T-helper 1 cell treated with Interleukin-12 subunit alpha and Interleukin-12 subunit beta and Interleukin-4 antibody, amounts not matched to agents 30 ng/mL and 1 ng/mL, for 36 hours (primary cell): ENCODE data around the gene DNAH2. TPM values are rescaled to one million over a fixed set of nuclear protein-coding genes. Genes with fewer than 3 reads are reported as not detected.
"Not testable (repeated sequence)": the region's sequence is repeated elsewhere in the genome, so short reads cannot be mapped to it uniquely, and the experiment has no call there.

ENCODE experiments used
- intact Hi-C: fragments of 100-400 bp; cut with micrococcal nuclease; formaldehyde crosslinking; loops from one replicate; pipeline ENCODE4 v1.15.1; 2024
- total RNA-seq: library from RNA; stranded (reverse); gene quantifications from 2 replicates; pipeline ENCODE4 v1.2.3, GENCODE V29; 2022

Gene DNAH2
- total RNA-seq, 1 donor from 2014 or later, result not detected

- intact Hi-C loops, result no loop called here
Measured at GRCh38 chr17:7774055-7774521, 56.5 kb downstream of the DNAH2 start.

GRCh38 chr17:7775051-7775450 is 57.5 kb downstream of the DNAH2 start:
- intact Hi-C loops, result no loop called here

- intact Hi-C loops, result no loop called here
Measured at GRCh38 chr17:7777017-7777416, 59.5 kb downstream of the DNAH2 start.

DNA sequence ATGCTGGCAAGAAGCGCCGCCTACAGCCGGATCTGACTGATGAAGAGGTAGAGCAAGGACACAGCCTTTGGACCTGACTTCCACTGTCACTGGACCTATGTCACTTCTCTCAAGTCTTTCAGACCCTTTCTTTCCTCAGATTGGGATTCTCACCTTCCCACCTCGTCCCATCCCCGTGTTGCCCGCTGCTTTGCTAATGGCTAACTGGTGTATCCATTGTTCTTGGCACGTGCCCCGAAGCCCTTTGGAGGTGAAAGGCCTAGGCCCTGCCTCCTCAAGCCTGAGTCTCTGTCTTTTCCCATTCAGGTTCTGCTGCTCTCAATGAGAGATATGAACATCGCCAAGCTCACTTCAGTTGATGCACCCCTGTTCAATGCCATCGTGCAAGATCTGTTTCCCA is 63.2 kb downstream of the DNAH2 start:
- intact Hi-C loops, result no loop called here

GRCh38 chr17:7781429-7781828 is 63.9 kb downstream of the DNAH2 start:
- intact Hi-C loops, result no loop called here

DNA sequence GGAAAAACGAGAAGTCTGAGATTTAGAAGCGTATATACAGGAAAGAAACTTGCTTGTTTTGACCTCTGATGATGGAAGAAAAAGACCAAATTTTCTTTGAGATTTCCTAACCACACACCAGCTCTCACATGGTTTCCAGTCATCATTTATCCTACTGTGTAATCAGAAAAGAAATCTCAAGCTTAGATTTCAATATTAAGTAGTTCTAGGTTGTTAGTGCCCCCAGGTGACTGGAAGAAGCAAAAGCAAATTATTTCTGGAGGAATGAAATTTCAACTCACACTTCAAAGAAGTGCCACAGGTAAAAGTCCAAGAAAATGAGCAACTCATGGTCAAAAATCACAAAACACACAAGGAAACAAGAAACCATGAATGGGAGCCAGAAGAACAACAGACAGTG is 64.7 kb downstream of the DNAH2 start:
- intact Hi-C loops, result no loop called here

GRCh38 chr17:7786866-7787265 is 69.3 kb downstream of the DNAH2 start:
- intact Hi-C loops, result no loop called here

DNA sequence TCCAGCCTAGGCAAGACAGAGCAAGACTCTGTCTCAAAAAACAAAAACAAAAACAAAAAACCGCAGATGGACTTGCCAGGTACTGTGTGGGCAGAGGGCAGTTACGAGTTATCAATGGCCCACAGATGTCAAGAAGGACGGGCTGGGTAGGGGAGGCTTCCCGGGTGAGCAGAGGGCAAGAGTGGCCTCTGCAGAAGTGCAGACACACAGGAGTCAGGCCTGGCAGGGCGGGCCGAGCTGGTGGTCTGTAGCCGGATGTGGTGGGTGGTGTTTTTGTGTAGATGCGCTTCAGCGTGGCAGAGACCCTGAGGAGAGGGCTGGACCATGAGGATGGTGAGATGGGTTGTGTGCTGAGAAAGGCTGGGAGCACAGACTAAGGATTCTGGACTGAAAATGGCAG is 71.6 kb downstream of the DNAH2 start:
- intact Hi-C loops, result no loop called here

- intact Hi-C loops, result no loop called here
Measured at GRCh38 chr17:7790150-7790549, 72.6 kb downstream of the DNAH2 start.

DNA sequence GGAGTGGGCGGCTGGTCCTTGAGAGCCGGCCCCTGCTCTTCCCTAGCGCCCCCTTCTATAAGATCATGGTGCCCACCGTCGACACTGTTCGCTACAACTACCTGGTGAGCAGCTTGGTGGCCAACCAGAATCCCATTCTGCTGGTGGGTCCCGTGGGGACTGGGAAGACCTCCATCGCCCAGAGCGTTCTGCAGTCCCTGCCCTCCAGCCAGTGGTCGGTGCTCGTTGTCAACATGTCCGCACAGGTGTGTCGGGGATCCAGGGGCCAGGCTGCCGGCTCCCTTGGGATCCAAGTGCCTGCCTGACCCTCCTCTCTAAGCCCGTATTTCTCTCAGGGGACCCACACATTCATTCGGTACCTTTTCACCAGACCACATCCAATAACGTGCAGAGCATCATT is 75.1 kb downstream of the DNAH2 start:
- intact Hi-C loops, result no loop called here

DNA sequence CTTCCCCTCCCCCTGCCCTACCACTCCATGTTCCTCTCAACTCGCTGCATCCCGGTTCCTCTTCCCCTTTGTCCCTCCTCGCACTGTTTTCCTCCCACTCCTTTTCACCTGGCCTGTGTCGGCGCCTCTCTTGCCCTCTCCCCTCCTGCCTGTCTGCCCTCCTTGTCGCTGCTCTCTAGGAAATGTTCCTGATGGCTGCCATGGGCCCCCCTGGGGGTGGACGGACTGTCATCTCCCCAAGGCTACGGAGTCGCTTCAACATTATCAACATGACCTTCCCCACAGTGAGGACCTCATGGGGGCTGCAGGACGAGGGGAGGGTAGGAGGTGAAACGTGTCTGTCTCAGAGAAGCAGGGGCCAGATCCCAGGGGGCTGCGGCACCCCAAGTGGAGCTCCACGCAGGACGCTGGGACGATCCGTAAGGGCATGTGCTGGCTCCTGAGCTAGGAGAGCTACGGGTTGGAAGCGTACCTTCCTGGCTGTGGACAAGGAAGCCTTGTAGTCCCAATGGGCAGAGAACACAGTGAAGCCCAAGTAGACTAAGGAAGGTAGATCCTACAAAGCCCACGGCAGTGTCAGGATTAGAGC is 76.6 kb downstream of the DNAH2 start:
- intact Hi-C loops, result no loop called here

DNA sequence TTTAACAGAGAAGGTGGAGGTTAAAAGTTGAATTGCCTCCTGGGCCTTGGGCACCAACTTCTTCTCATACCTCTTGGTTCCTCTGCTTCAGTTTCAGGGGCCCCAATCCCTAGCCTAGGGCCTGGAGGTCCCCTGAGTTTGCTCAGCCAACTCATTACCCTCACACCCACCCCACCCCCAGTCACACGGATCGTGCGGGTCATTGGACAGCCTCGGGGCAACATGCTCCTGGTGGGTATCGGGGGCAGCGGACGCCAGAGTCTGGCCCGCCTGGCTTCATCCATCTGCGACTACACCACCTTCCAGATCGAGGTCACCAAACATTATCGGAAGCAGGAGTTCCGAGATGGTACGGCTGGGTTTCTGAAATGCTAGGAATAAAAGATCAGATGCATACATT is 80.4 kb downstream of the DNAH2 start:
- intact Hi-C loops, result no loop called here

- intact Hi-C loops, result no loop called here
Measured at GRCh38 chr17:7798839-7799238, 81.3 kb downstream of the DNAH2 start.

DNA sequence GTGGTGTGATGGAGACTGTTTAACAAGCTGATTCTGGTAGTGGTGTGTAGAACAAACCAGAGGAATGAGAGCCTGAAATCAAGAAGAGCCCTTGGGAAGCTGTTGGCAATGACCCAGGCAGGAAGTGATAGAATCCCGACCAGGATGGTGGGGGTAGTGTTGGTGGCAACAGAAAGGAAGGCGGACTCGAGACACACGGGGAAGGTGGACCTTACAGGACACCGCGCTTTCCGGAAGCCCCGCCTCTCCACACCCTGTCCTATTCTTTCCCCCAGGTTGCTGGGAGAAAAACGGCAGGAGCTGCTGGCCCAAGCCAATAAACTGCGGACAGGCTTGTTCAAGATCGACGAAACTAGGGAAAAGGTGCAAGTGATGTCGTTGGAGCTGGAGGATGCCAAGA is 86.4 kb downstream of the DNAH2 start:
- intact Hi-C loops, result no loop called here

GRCh38 chr17:7806587-7806986 is 89.0 kb downstream of the DNAH2 start:
- intact Hi-C loops, result no loop called here

- intact Hi-C loops, result no loop called here
Measured at GRCh38 chr17:7807206-7807605, 89.7 kb downstream of the DNAH2 start.

GRCh38 chr17:7809086-7809790 is 91.7 kb downstream of the DNAH2 start:
- intact Hi-C loops, result no loop called here

GRCh38 chr17:7809791-7810343 is 92.3 kb downstream of the DNAH2 start:
- intact Hi-C loops, result not testable (repeated sequence)

- intact Hi-C loops, result no loop called here
Measured at GRCh38 chr17:7811251-7811650, 93.7 kb downstream of the DNAH2 start.

DNA sequence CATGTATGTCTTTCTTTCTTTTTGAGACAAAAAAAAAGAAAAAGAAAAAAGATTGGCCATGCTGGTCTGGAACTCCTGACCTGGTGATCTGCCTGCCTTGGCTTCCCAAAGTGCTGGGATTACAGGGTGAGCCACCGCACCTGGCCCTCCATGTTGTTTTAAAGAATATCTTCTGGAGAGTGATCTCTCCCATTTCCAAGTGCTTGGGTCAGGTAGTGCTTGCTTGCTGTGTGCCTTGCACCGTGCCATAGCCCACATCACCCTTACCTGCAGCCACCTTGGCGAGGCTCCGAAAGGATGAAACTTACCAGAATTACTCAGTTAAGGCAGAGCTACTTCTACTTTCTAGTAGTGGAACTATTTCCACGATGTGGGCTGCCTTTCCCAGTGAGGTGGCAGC is 97.4 kb downstream of the DNAH2 start:
- intact Hi-C loops, result no loop called here

DNA sequence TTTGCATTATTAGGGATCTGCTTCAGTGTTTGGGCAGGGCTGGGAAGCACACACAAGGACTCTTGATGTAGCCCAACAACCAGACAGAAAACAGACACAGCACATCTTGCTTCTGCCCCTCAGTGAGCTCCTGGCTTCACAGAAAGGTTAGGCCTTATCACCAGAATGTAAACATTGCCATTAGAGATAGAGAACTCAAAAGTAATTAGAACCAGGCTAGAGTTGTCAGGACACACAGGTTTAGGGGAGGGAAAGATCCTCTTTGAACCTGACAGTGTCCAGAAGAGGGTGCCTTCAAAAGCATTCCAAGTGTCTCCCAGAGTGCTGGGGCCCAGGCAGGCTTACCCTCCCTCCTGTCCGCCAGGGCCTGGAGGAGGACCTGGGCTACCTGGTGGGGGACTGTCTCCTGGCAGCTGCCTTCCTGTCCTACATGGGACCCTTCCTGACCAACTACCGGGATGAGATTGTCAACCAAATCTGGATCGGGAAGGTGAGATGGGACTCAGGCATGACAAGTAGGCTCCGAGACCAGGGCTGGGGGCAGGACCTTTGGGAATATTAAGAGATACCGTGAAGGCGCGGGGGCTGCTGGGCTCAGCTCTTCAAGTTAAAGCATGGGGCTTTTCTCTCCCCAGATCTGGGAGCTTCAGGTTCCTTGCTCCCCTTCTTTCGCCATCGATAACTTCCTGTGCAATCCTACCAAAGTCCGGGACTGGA is 99.5 kb downstream of the DNAH2 start:
- intact Hi-C loops, result no loop called here

GRCh38 chr17:7817643-7817964 is 100.1 kb downstream of the DNAH2 start:
- intact Hi-C loops, result no loop called here
